Neutrophil (primary cell): ENCODE measurements around the gene FOXO1.

ENCODE experiments used
- H3K27ac ChIP-seq: fragments of 200-600 bp; sonication (generic); 2 replicates; pipeline ENCODE4 v1.5.1; 2016; ENCODE audit warnings: mild to moderate bottlenecking, moderate library complexity
- H3K27me3 ChIP-seq: fragments of 200-600 bp; sonication (generic); 2 replicates; pipeline ENCODE4 v1.6.0; 2016; ENCODE audit warnings: mild to moderate bottlenecking
- H3K36me3 ChIP-seq: fragments of 200-600 bp; sonication (generic); 2 replicates; pipeline ENCODE4 v1.5.1; 2017
- H3K4me1 ChIP-seq, 2 experiments: fragments of 200-600 bp in 1 of 2; sonication (generic) in 1 of 2; 1 replicate in 1 of 2; 2 replicates in 1 of 2; pipeline versions ENCODE4 v1.5.1 to v1.6.1; 2013 to 2016; ENCODE audit warnings: low read depth in 1 of 2, low read length in 1 of 2, mild to moderate bottlenecking in 1 of 2, moderate library complexity in 1 of 2; ENCODE audit not compliant: control insufficient read depth in 1 of 2, insufficient read depth in 1 of 2
- H3K4me3 ChIP-seq, 2 experiments: fragments of 200-600 bp in 1 of 2; sonication (generic) in 1 of 2; 1 replicate in 1 of 2; 2 replicates in 1 of 2; pipeline ENCODE4 v1.5.1; 2013 to 2016; ENCODE audit warnings: low read depth in 1 of 2, low read length in 1 of 2, mild to moderate bottlenecking in 1 of 2, moderate library complexity in 1 of 2
- H3K9me3 ChIP-seq: fragments of 200-600 bp; sonication (generic); 2 replicates; pipeline ENCODE4 v1.5.1; 2016
- CTCF ChIP-seq: fragments of 200-600 bp; sonication (generic); IDR thresholded peaks from 2 replicates; pipeline ENCODE4 v1.5.1; 2016; ENCODE audit warnings: antibody characterized with exemption

The FOXO1 gene

GRCh38 chr13:40651866-40652587 is 14.4 kb downstream of the FOXO1 start:
- TF ChIP-seq CTCF = no peak
- H3K4me1 ChIP-seq = peaks cover 22% of the 10 kb centered on the region in 2 experiments

GRCh38 chr13:40648841-40649240 is 17.6 kb downstream of the FOXO1 start:
- Histone ChIP-seq H3K27me3 (no peaks in the 10 kb centered on the region), H3K4me3 (no peak overlapping the region), H3K4me1 (peaks cover 24% of the 10 kb centered on the region in 2 experiments), H3K36me3 (no peaks in the 10 kb centered on the region), H3K9me3 (no peaks in the 10 kb centered on the region), H3K27ac (no peak overlapping the region)
- no peak for TF ChIP-seq CTCF

More at GRCh38 chr13:40651866-40652587, 14.4 kb downstream of the FOXO1 start:
- H3K27me3 ChIP-seq = no peaks in the 10 kb centered on the region
- H3K4me3 ChIP-seq = no peak overlapping the region
- no peaks in the 10 kb centered on the region for H3K36me3 ChIP-seq
- no peak overlapping the region for H3K27ac ChIP-seq
- H3K9me3 ChIP-seq = no peaks in the 10 kb centered on the region

- H3K4me1 ChIP-seq = peaks cover 16% of the 10 kb centered on the region in 2 experiments
- no peaks in the 10 kb centered on the region for H3K9me3 ChIP-seq
- no peak for TF ChIP-seq CTCF
- H3K27ac ChIP-seq = no peak overlapping the region
- H3K4me3 ChIP-seq = no peak overlapping the region
- H3K36me3 ChIP-seq = no peaks in the 10 kb centered on the region
- no peaks in the 10 kb centered on the region for H3K27me3 ChIP-seq
These were observed 18.4 kb downstream of the FOXO1 start for GRCh38 chr13:40648040-40648439.

- Histone ChIP-seq H3K9me3 (no peaks in the 10 kb centered on the region), H3K4me3 (no peak overlapping the region), H3K4me1 (peaks cover 12 to 13% of the 10 kb centered on the region in 2 experiments), H3K27ac (peak overlapping the region; percentile 4), H3K36me3 (no peaks in the 10 kb centered on the region), H3K27me3 (no peaks in the 10 kb centered on the region)
- no peak for TF ChIP-seq CTCF
These were observed 21.4 kb downstream of the FOXO1 start for GRCh38 chr13:40644838-40645604.

GRCh38 chr13:40640845-40641458 is 25.5 kb downstream of the FOXO1 start:
- no peak overlapping the region for H3K4me3 ChIP-seq
- H3K27ac ChIP-seq = no peak overlapping the region
- peaks cover 12 to 13% of the 10 kb centered on the region in 2 experiments for H3K4me1 ChIP-seq
- H3K27me3 ChIP-seq = no peaks in the 10 kb centered on the region
- no peak for TF ChIP-seq CTCF
- H3K36me3 ChIP-seq = no peaks in the 10 kb centered on the region
- H3K9me3 ChIP-seq = no peaks in the 10 kb centered on the region
